Measurements from ENCODE around the gene GKN2. TPM values are rescaled to one million over a fixed set of nuclear protein-coding genes. Genes with fewer than 3 reads are reported as not detected.

Gene GKN2
- total RNA-seq, 1 experiment from 2014 or later, result not detected

DNA sequence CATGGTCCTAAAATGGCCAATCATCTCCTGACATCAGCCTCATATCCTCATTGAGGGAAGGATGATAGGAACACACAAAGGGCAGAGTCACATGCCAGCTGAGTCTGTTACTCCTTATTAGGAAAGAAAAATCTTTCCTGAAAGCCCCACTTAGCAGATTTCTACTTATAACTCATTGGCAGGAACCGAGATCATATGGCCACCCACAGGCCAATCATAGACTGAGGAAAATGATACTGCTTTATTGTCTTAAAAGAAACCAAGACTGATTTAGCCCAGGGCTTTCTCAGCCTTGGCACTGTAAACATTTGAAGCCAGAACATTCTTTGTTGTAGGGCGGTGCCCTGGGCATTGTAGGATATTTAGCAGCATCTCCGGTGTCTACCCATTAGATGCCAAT is 18.7 kb downstream of the GKN2 start:
- Histone ChIP-seq H3K79me1 (ENCODE audit: insufficient read depth, low read depth, low read length, poor library complexity, severe bottlenecking) (no peaks in the 10 kb centered on the region), H3K56ac (ENCODE audit: insufficient read length, low read depth, low read length) (no peak overlapping the region), H3K14ac (ENCODE audit: insufficient read depth, low read length) (no peak overlapping the region), H3K9ac (ENCODE audit: extremely low read depth, insufficient read length, low read length) (no peak overlapping the region), H3K9me3 (ENCODE audit: control insufficient read depth, low read depth, low read length) (no peaks in the 10 kb centered on the region), H4K20me1 (ENCODE audit: control insufficient read depth, insufficient read depth, insufficient read length) (no peaks in the 10 kb centered on the region), H3T11ph (ENCODE audit: low read length) (no peak overlapping the region), H3K23ac (ENCODE audit: insufficient read length, low read depth, low read length) (no peak overlapping the region), H3K4me1 (ENCODE audit: insufficient read depth, low read length) (no peaks in the 10 kb centered on the region), H3K4ac (ENCODE audit: low read depth, low read length) (no peak overlapping the region), H2BK15ac (ENCODE audit: low read depth, low read length) (no peak overlapping the region), H3K27ac (ENCODE audit: insufficient read length, low read depth, low read length) (no peak overlapping the region), H3K23me2 (ENCODE audit: insufficient read length, low read depth, low read length, poor library complexity, severe bottlenecking) (no peaks in the 10 kb centered on the region), H3K4me2 (ENCODE audit: insufficient read depth, insufficient read length, low read length) (no peak overlapping the region), H2AK5ac (ENCODE audit: insufficient read length, low read length) (no peak overlapping the region), H3K27me3 (ENCODE audit: insufficient read depth, low read length) (no peaks in the 10 kb centered on the region), H2BK120ac (ENCODE audit: low read depth, low read length, poor library complexity, severe bottlenecking) (no peak overlapping the region), H3K79me2 (ENCODE audit: insufficient read depth, low read length) (no peaks in the 10 kb centered on the region), H2BK20ac (ENCODE audit: low read depth, low read length, poor library complexity, severe bottlenecking) (no peak overlapping the region), H2BK12ac (ENCODE audit: insufficient read length, low read depth, low read length) (no peak overlapping the region), H4K91ac (ENCODE audit: insufficient read length, low read depth, low read length) (no peak overlapping the region), H4K5ac (ENCODE audit: insufficient read length, low read depth, low read length) (no peak overlapping the region), H2AFZ (ENCODE audit: low read length) (no peak overlapping the region), H3K18ac (ENCODE audit: insufficient read length, low read depth, low read length) (no peak overlapping the region), H4K8ac (replicated peaks; ENCODE audit: insufficient read length, low read depth, low read length) (no peak overlapping the region), H2BK5ac (ENCODE audit: insufficient read length, low read length) (no peak overlapping the region)
- H3K4me1 Mint-ChIP-seq, result no peaks in the 10 kb centered on the region
- H3K36me3 Mint-ChIP-seq (ENCODE audit: insufficient read depth in 1 of 3, low read depth in 3 of 3), result no peaks in the 10 kb centered on the region
- H3K9me3 Mint-ChIP-seq, result no peaks in the 10 kb centered on the region
- no peak overlapping the region for H3K27ac Mint-ChIP-seq
- DNase-seq, result no peak
- peaks cover 1% of the 10 kb centered on the region; the same call in 1 of the 2 replicates for H3K27me3 Mint-ChIP-seq (ENCODE audit: low read depth)
- H3K4me3 Mint-ChIP-seq, result no peak overlapping the region
- TF ChIP-seq, protein P1, sequence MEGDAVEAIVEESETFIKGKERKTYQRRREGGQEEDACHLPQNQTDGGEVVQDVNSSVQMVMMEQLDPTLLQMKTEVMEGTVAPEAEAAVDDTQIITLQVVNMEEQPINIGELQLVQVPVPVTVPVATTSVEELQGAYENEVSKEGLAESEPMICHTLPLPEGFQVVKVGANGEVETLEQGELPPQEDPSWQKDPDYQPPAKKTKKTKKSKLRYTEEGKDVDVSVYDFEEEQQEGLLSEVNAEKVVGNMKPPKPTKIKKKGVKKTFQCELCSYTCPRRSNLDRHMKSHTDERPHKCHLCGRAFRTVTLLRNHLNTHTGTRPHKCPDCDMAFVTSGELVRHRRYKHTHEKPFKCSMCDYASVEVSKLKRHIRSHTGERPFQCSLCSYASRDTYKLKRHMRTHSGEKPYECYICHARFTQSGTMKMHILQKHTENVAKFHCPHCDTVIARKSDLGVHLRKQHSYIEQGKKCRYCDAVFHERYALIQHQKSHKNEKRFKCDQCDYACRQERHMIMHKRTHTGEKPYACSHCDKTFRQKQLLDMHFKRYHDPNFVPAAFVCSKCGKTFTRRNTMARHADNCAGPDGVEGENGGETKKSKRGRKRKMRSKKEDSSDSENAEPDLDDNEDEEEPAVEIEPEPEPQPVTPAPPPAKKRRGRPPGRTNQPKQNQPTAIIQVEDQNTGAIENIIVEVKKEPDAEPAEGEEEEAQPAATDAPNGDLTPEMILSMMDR (conservative IDR thresholded peaks at IDR 0.05), result no peak
- WGBS (ENCODE audit: extremely low coverage, insufficient read length, low lambda C conversion rate), result no CpG with 5 or more reads among the region's 3 CpGs

Measured in H9 (cell line).